ENCODE results near the gene INPP5K. TPM values are rescaled to one million over a fixed set of nuclear protein-coding genes. Genes with fewer than 3 reads are reported as not detected.

INPP5K gene
- total and polyA plus RNA-seq, 10 of the 15 experiments (the other 5 are each of a cell fraction or from before 2014, with no cell fraction given): 0.58 to 41.2 (median 23.3) TPM

GRCh38 chr17:1471911-1472821, 44.2 kb downstream of the INPP5K start:
- Histone ChIP-seq H3K4me1 (ENCODE audit: control insufficient read depth, insufficient read depth, low read length) (peaks cover 27% of the 10 kb centered on the region), H3K9ac (ENCODE audit: control insufficient read depth, insufficient read depth, low read length) (no peak overlapping the region), H3K4me2 (ENCODE audit: control insufficient read depth, insufficient read depth) (no peak overlapping the region), H2AFZ (ENCODE audit: control insufficient read depth, low read depth, low read length) (no peak overlapping the region), H3K4me3 (no peak overlapping the region), H4K20me1 (ENCODE audit: control insufficient read depth, insufficient read depth) (no peaks in the 10 kb centered on the region), H3K9me3 (replicated peaks; ENCODE audit: control insufficient read depth, insufficient read depth, low read length) (no peaks in the 10 kb centered on the region; the same call in 2 of the 3 replicates), H3K27me3 (replicated peaks in 1 of 2; ENCODE audit: control insufficient read depth in 2 of 2, insufficient read depth in 2 of 2, low read length in 1 of 2) (no peaks in the 10 kb centered on the region), H3K27ac (ENCODE audit: control insufficient read depth, insufficient read depth) (no peak overlapping the region), H3K36me3 (ENCODE audit: control insufficient read depth in 2 of 2, insufficient read depth in 2 of 2, low read length in 1 of 2) (peaks cover 7 to 28% of the 10 kb centered on the region in 2 experiments), H3K79me2 (ENCODE audit: control insufficient read depth, insufficient read depth, low read length) (no peaks in the 10 kb centered on the region; the same call in 1 of the 2 replicates)
- ATAC-seq: no peak
- BruUV-seq (replicated peaks): no TSS peak
- RAD21 ChIA-PET (ENCODE audit: unreplicated experiment): interaction anchor here (1.1 kb wide), 1 partner anchor 106 kb away, joined by 3 read pairs; no protein-coding TSS in a partner anchor
- WGBS (ENCODE audit: insufficient coverage, insufficient replicate concordance, low lambda C conversion rate, missing lambda C conversion rate): 94% methylated on average over 41 of the region's 42 CpGs
- no peak for FAIRE-seq
- no peak for DNase-seq (ENCODE audit: low read depth, low spot score)
- TF ChIP-seq FOXM1 (IDR thresholded peaks at IDR 0.05; ENCODE audit: low read depth, low read length) (no peak), POLR2AphosphoS5 (IDR thresholded peaks at IDR 0.05; ENCODE audit: low read length) (0 out of 2 replicates have a peak, but pooled peaks have one; percentile 52), POLR2A (IDR thresholded peaks at IDR 0.05; ENCODE audit: low read depth, low read length) (peak; percentile 12; the same call in 1 of the 2 replicates)
- POLR2A ChIA-PET: no interaction called here
- SMC1A ChIA-PET (ENCODE audit: uncharacterized antibody, unreplicated experiment): interaction anchor here (1.1 to 1.7 kb wide), 2 partner anchors 9 to 110 kb away, joined by 3 to 4 read pairs; no protein-coding TSS in a partner anchor
- intact Hi-C loops (cut with micrococcal nuclease; ENCODE audit: unreplicated experiment): no loop called here
- CTCF ChIA-PET: interaction anchor here (0.6 to 1.6 kb wide), 3 partner anchors 77 to 131 kb away, joined by 3 to 7 read pairs (median 3); no protein-coding TSS in a partner anchor
- in situ Hi-C loops (cut with MboI): no loop called here

GRCh38 chr17:1471490-1471889, 44.9 kb downstream of the INPP5K start:
- intact Hi-C loops (cut with micrococcal nuclease; ENCODE audit: unreplicated experiment): no loop called here
- FAIRE-seq: no peak
- POLR2A ChIA-PET: no interaction called here
- H3K79me2 ChIP-seq (ENCODE audit: control insufficient read depth, insufficient read depth, low read length): no peaks in the 10 kb centered on the region; the same call in 1 of the 2 replicates
- RAD21 ChIA-PET (ENCODE audit: unreplicated experiment): no interaction called here
- SMC1A ChIA-PET (ENCODE audit: uncharacterized antibody, unreplicated experiment): no interaction called here
- TF ChIP-seq MLLT1 (IDR thresholded peaks at IDR 0.05) (no peak), STAT1 (conservative IDR thresholded peaks at IDR 0.05) (no peak), ZNF217 (IDR thresholded peaks at IDR 0.05) (no peak), POLR2A (IDR thresholded peaks at IDR 0.05; ENCODE audit: low read depth, low read length) (0 out of 2 replicates have a peak, but pooled peaks have one; percentile 24), IRF3 (IDR thresholded peaks at IDR 0.05) (no peak)
- no peak overlapping the region for H2AFZ ChIP-seq (ENCODE audit: control insufficient read depth, low read depth, low read length)
- H3K4me3 ChIP-seq: no peak overlapping the region
- ATAC-seq: no peak
- CTCF ChIA-PET: interaction anchor here (1.6 kb wide), 1 partner anchor 106 kb away, joined by 7 read pairs; no protein-coding TSS in a partner anchor
- peaks cover 6 to 28% of the 10 kb centered on the region in 2 experiments for H3K36me3 ChIP-seq (ENCODE audit: control insufficient read depth in 2 of 2, insufficient read depth in 2 of 2, low read length in 1 of 2)
- no peaks in the 10 kb centered on the region for H4K20me1 ChIP-seq (ENCODE audit: control insufficient read depth, insufficient read depth)
- no TSS peak for BruUV-seq (replicated peaks)
- 100% methylated on average over 15 of the region's 15 CpGs for WGBS (ENCODE audit: insufficient coverage, insufficient replicate concordance, low lambda C conversion rate, missing lambda C conversion rate)
- no peak overlapping the region for H3K27ac ChIP-seq (ENCODE audit: control insufficient read depth, insufficient read depth)
- no peaks in the 10 kb centered on the region for H3K27me3 ChIP-seq (replicated peaks in 1 of 2; ENCODE audit: control insufficient read depth in 2 of 2, insufficient read depth in 2 of 2, low read length in 1 of 2)
- H3K4me1 ChIP-seq (ENCODE audit: control insufficient read depth, insufficient read depth, low read length): peaks cover 24% of the 10 kb centered on the region
- in situ Hi-C loops (cut with MboI): no loop called here
- no peaks in the 10 kb centered on the region; the same call in 2 of the 3 replicates for H3K9me3 ChIP-seq (replicated peaks; ENCODE audit: control insufficient read depth, insufficient read depth, low read length)
- H3K4me2 ChIP-seq (ENCODE audit: control insufficient read depth, insufficient read depth): no peak overlapping the region
- no peak for DNase-seq (ENCODE audit: low read depth, low spot score)
- H3K9ac ChIP-seq (ENCODE audit: control insufficient read depth, insufficient read depth, low read length): no peak overlapping the region
